SU-DHL-6 (cell line): Measurements from ENCODE around the gene IFNA13.

ENCODE experiments used
- EZH2phosphoT487 ChIP-seq: fragments of 200-600 bp; sonication (generic), shearing (Covaris generic); conservative IDR thresholded peaks from 2 replicates; pipeline ENCODE4 v1.6.1; 2018; ENCODE audit warnings: mild to moderate bottlenecking, antibody characterized with exemption, low read length, moderate library complexity, mixed read lengths
- TF ChIP-seq, protein P1 (sequence below): fragments of 200-600 bp; sonication (generic); IDR thresholded peaks from one replicate; pipeline ENCODE4 v1.5.1; 2017; ENCODE audit warnings: antibody characterized with exemption, mild to moderate bottlenecking, low read length, moderate library complexity; ENCODE audit not compliant: insufficient read depth, poor library complexity, severe bottlenecking

- TF ChIP-seq, protein P1, sequence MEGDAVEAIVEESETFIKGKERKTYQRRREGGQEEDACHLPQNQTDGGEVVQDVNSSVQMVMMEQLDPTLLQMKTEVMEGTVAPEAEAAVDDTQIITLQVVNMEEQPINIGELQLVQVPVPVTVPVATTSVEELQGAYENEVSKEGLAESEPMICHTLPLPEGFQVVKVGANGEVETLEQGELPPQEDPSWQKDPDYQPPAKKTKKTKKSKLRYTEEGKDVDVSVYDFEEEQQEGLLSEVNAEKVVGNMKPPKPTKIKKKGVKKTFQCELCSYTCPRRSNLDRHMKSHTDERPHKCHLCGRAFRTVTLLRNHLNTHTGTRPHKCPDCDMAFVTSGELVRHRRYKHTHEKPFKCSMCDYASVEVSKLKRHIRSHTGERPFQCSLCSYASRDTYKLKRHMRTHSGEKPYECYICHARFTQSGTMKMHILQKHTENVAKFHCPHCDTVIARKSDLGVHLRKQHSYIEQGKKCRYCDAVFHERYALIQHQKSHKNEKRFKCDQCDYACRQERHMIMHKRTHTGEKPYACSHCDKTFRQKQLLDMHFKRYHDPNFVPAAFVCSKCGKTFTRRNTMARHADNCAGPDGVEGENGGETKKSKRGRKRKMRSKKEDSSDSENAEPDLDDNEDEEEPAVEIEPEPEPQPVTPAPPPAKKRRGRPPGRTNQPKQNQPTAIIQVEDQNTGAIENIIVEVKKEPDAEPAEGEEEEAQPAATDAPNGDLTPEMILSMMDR: no peak
- TF ChIP-seq EZH2phosphoT487: no peak
These were observed 34.6 kb downstream of the IFNA13 start for GRCh38 chr9:21333226-21333625.
